Esophagus squamous epithelium (tissue), 5 donors: ENCODE measurements around the gene PPAN. TPM values are rescaled to one million over a fixed set of nuclear protein-coding genes. Genes with fewer than 3 reads are reported as not detected.

Experiments used
- DNase-seq: peaks from one replicate; lab custom pipeline; 2025; lab: John Stamatoyannopoulos, UW
- H3K27ac ChIP-seq, 4 donors: fragments of 200-600 bp; sonication (generic); one replicate each; pipeline ENCODE4 v1.5.1; 2016 to 2019; ENCODE audit warnings: mild to moderate bottlenecking in 1 of 4
- H3K27me3 ChIP-seq, 4 donors: fragments of 200-600 bp; sonication (generic); 1 replicate in 3 of 4; 2 replicates in 1 of 4; pipeline versions ENCODE4 v1.5.1 to v1.6.0; 2017 to 2021; ENCODE audit warnings: antibody characterized with exemption in 1 of 4
- H3K36me3 ChIP-seq, 3 donors: fragments of 200-600 bp; sonication (generic); one replicate each; pipeline ENCODE4 v1.5.1; 2016 to 2019
- H3K4me1 ChIP-seq, 3 donors: fragments of 200-600 bp; sonication (generic); one replicate each; pipeline ENCODE4 v1.5.1; 2017 to 2019
- H3K4me3 ChIP-seq, 4 donors: fragments of 200-600 bp; sonication (generic); 1 replicate in 3 of 4; 2 replicates in 1 of 4; pipeline ENCODE4 v1.5.1; 2016 to 2019; ENCODE audit warnings: mild to moderate bottlenecking in 2 of 4, moderate library complexity in 1 of 4
- H3K9me3 ChIP-seq, 3 donors: fragments of 200-600 bp; sonication (generic); one replicate each; pipeline ENCODE4 v1.5.1; 2016 to 2019
- CTCF ChIP-seq, 6 experiments: fragments of 450-650 bp in 4 of 6; fragments of 200-600 bp in 2 of 6; sonication (generic) in 2 of 6; IDR thresholded peaks; one replicate each; pipeline ENCODE4 v1.5.1; 2016 to 2019; ENCODE audit warnings: antibody characterized with exemption in 6 of 6, mild to moderate bottlenecking in 4 of 6, moderate library complexity in 4 of 6
- POLR2A ChIP-seq, 4 donors: fragments of 450-650 bp; IDR thresholded peaks; one replicate each; pipeline ENCODE4 v1.6.1; 2017; ENCODE audit warnings: antibody characterized with exemption in 4 of 4, mild to moderate bottlenecking in 4 of 4, moderate library complexity in 3 of 4
- WGBS, 2 donors: methylation state at CpG; one replicate each; pipeline ENCODE4 v1.1.5; 2018; 5-methylcytosine and 5-hydroxymethylcytosine counted together
- intact Hi-C: fragments of 100-400 bp; cut with DNase I; formaldehyde crosslinking; loops from one replicate; pipeline ENCODE4 v1.15.0; 2022
- total RNA-seq, 4 donors: library from RNA; depleted of rRNA; stranded (reverse); fragments of >200 nt; gene quantifications; one replicate each; pipeline ENCODE4 v1.1.0, GENCODE V29; 2016
- donor health status: DM: yes; HTN: yes; CAD: no.

Gene PPAN
- total RNA-seq, 4 donors from 2014 or later, result 31.9 to 56.1 (median 39.6) TPM

GRCh38 chr19:10137751-10138682 is 31.9 kb downstream of the PPAN start:
- intact Hi-C loops, result no loop called here
- WGBS, 2 donors, result 74 to 88% methylated on average over 3 to 12 of the region's 38 CpGs
- no peak overlapping the region for H3K27ac ChIP-seq
- H3K27me3 ChIP-seq, result no peaks in the 10 kb centered on the region
- TF ChIP-seq POLR2A (IDR thresholded peaks at IDR 0.05) (no peak), CTCF (IDR thresholded peaks at IDR 0.05) (no peak)
- H3K4me3 ChIP-seq, result no peak overlapping the region
- peaks cover 0 to 8% (median 6%) of the 10 kb centered on the region in 3 donors for H3K4me1 ChIP-seq
- H3K36me3 ChIP-seq, result peaks cover 57 to 100% (median 67%) of the 10 kb centered on the region in 3 donors
- no peak for DNase-seq
- H3K9me3 ChIP-seq, result no peaks in the 10 kb centered on the region

GRCh38 chr19:10138879-10139795 is 33.0 kb downstream of the PPAN start:
- WGBS, 2 donors, result 88 to 90% methylated on average over 9 to 13 of the region's 27 CpGs
- intact Hi-C loops, result no loop called here
- Histone ChIP-seq H3K4me1 (peaks cover 0 to 8% (median 6%) of the 10 kb centered on the region in 3 donors), H3K9me3 (no peaks in the 10 kb centered on the region), H3K27me3 (no peaks in the 10 kb centered on the region), H3K4me3 (no peak overlapping the region), H3K36me3 (peaks cover 60 to 100% (median 61%) of the 10 kb centered on the region in 3 donors), H3K27ac (no peak overlapping the region)
- DNase-seq, result no peak
- TF ChIP-seq CTCF (IDR thresholded peaks at IDR 0.05) (no peak), POLR2A (IDR thresholded peaks at IDR 0.05) (no peak)

GRCh38 chr19:10139952-10140351 is 33.8 kb downstream of the PPAN start:
- H3K4me3 ChIP-seq, result no peak overlapping the region
- H3K27ac ChIP-seq, result no peak overlapping the region
- H3K4me1 ChIP-seq, result peaks cover 0 to 8% (median 6%) of the 10 kb centered on the region in 3 donors
- peaks cover 60 to 100% (median 66%) of the 10 kb centered on the region in 3 donors for H3K36me3 ChIP-seq
- no peak for TF ChIP-seq CTCF (IDR thresholded peaks at IDR 0.05)
- no peak for TF ChIP-seq POLR2A (IDR thresholded peaks at IDR 0.05)
- no peaks in the 10 kb centered on the region for H3K9me3 ChIP-seq
- WGBS, 2 donors, result 96 to 100% methylated on average over 10 to 18 of the region's 23 CpGs
- DNase-seq, result no peak
- no peaks in the 10 kb centered on the region for H3K27me3 ChIP-seq
- intact Hi-C loops, result no loop called here

- Histone ChIP-seq H3K27ac (no peak overlapping the region), H3K27me3 (no peaks in the 10 kb centered on the region), H3K9me3 (no peaks in the 10 kb centered on the region), H3K36me3 (peaks cover 72 to 100% (median 73%) of the 10 kb centered on the region in 3 donors), H3K4me3 (no peak overlapping the region), H3K4me1 (no peaks in the 10 kb centered on the region)
- WGBS, 2 donors, result 86 to 89% methylated on average over 9 to 12 of the region's 13 CpGs
- no peak for TF ChIP-seq POLR2A (IDR thresholded peaks at IDR 0.05)
- TF ChIP-seq CTCF (IDR thresholded peaks at IDR 0.05), result no peak
- intact Hi-C loops, result no loop called here
- no peak for DNase-seq
These were observed 35.3 kb downstream of the PPAN start for GRCh38 chr19:10141479-10141878.
